Measurements from ENCODE around the gene CWC27. TPM values are rescaled to one million over a fixed set of nuclear protein-coding genes. Genes with fewer than 3 reads are reported as not detected.

CWC27 gene
- total and polyA plus RNA-seq, 9 of the 15 experiments (the other 6 are each of a cell fraction or from before 2014, with no cell fraction given), result 19.7 to 49.3 (median 38.3) TPM

DNA sequence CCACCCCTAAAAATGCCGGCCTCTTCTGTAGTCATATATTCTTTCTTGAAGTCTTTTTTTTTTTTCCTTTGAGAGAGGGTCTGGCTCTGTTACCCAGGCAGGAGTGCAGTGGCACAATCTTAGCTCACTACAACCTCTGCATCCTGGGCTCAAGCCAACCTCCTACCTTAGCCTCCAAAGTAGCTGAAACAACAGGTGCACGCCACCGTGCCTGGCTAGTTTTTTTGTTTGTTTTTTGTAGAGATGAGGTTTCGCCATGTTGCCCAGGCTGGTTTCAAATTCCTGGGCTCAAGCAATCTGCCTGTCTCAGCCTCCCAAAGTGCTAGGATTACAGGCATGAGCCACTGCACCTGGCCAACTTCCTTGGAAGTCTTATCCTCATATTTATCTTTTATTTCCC, 19.3 kb upstream of the CWC27 start:
- Histone ChIP-seq H2AFZ (ENCODE audit: low read depth, low read length) (no peak overlapping the region), H3K27me3 (ENCODE audit: control insufficient read depth in 2 of 2, insufficient read depth in 2 of 2, low read length in 2 of 2) (no peaks in the 10 kb centered on the region), H3K79me2 (ENCODE audit: control insufficient read depth, insufficient read depth, low read length) (no peaks in the 10 kb centered on the region), H3K4me1 (replicated peaks in 1 of 2; ENCODE audit: control insufficient read depth in 2 of 2, insufficient read depth in 2 of 2, low read length in 2 of 2) (no peaks in the 10 kb centered on the region), H3K27ac (ENCODE audit: extremely low read depth, low read depth, low read length) (no peak overlapping the region), H3K9me3 (replicated peaks; ENCODE audit: control insufficient read depth, insufficient read depth, low read depth, low read length) (no peaks in the 10 kb centered on the region), H3K36me3 (ENCODE audit: control insufficient read depth, insufficient read depth, low read length) (peaks cover 21% of the 10 kb centered on the region), H3K9ac (ENCODE audit: insufficient read depth in 1 of 2, low read depth in 2 of 2, low read length in 2 of 2) (no peak overlapping the region), H3K9me1 (ENCODE audit: control insufficient read depth, insufficient read depth, low read length) (no peaks in the 10 kb centered on the region), H3K4me2 (ENCODE audit: insufficient read depth, low read length) (no peak overlapping the region), H3K4me3 (no peak overlapping the region), H4K20me1 (replicated peaks; ENCODE audit: control insufficient read depth, insufficient read depth, low read length) (no peaks in the 10 kb centered on the region)
- POLR2A ChIA-PET, result interaction anchor here (0.6 kb wide), 1 partner anchor 706 kb away, joined by 4 read pairs; no protein-coding TSS in a partner anchor
- WGBS (ENCODE audit: insufficient coverage, low coverage, missing lambda C conversion rate), result 91% methylated on average over 4 of the region's 4 CpGs
- CTCF ChIA-PET (ENCODE audit: low intra/inter-chr PET ratio), result no interaction called here
- no peak for ATAC-seq
- no peak for FAIRE-seq
- intact Hi-C loops (cut with micrococcal nuclease), result no loop called here
- in situ Hi-C loops (cut with MboI), result no loop called here
- no peak for TF ChIP-seq SLC30A9 (CRISPR knock-in tag; IDR thresholded peaks at IDR 0.05)
- TF ChIP-seq ELF1 (tag; IDR thresholded peaks at IDR 0.05), result no peak
- TF ChIP-seq TBL1XR1 (IDR thresholded peaks at IDR 0.05; ENCODE audit: low read length in 2 of 2), result no peak
- TF ChIP-seq, protein P1, sequence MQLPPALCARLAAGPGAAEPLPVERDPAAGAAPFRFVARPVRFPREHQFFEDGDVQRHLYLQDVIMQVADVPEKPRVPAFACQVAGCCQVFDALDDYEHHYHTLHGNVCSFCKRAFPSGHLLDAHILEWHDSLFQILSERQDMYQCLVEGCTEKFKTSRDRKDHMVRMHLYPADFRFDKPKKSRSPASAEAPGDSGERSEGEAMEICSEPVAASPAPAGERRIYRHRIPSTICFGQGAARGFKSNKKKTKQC (CRISPR knock-in tag; IDR thresholded peaks at IDR 0.05), result no peak
- TF ChIP-seq PCBP2 (IDR thresholded peaks at IDR 0.05; ENCODE audit: low read depth, low read length, poor library complexity, severe bottlenecking), result no peak
- no peak for TF ChIP-seq RBM39 (optimal IDR thresholded peaks at IDR 0.05; ENCODE audit: low read depth, low read length)
- TF ChIP-seq SMC3 (conservative IDR thresholded peaks at IDR 0.05; ENCODE audit: insufficient read depth, low read depth, low read length), result no peak
- no peak for DNase-seq (ENCODE audit: extremely low read depth in 1 of 4, low spot score in 3 of 4)
- BruUV-seq (replicated peaks), result no TSS peak

All from K562 (cell line).